Breast epithelium (tissue), 3 donors: Measurements from ENCODE around the gene CCDC170.

ENCODE experiments used
- CTCF ChIP-seq, 3 donors: fragments of 450-650 bp; IDR thresholded peaks; one replicate each; pipeline ENCODE4 v1.5.1; 2016 to 2017; ENCODE audit warnings: antibody characterized with exemption in 3 of 3, mild to moderate bottlenecking in 3 of 3, moderate library complexity in 3 of 3
- POLR2AphosphoS5 ChIP-seq, 3 donors: sonication (generic); formaldehyde crosslinking; IDR thresholded peaks; one replicate each; pipeline ENCODE4 v1.6.1; 2017; ENCODE audit warnings: antibody characterized with exemption in 3 of 3

- TF ChIP-seq CTCF (IDR thresholded peaks at IDR 0.05) (no peak), POLR2AphosphoS5 (IDR thresholded peaks at IDR 0.05) (no peak)
Observed at GRCh38 chr6:151501511-151502136, 7.8 kb downstream of the CCDC170 start.
